Activated CD8-positive, alpha-beta memory T cell treated with anti-CD3 and anti-CD28 coated beads, Interleukin-2, amount 50 U/mL, for 48 hours (primary cell): ENCODE data around the gene G2E3.
"Not testable (repeated sequence)": the region's sequence is repeated elsewhere in the genome, so short reads cannot be mapped to it uniquely, and the experiment has no call there.

ENCODE experiments used
- DNase-seq: peaks from one replicate; pipeline ENCODE4 v3.0.0-alpha.2; 2020

The G2E3 gene, protein sequence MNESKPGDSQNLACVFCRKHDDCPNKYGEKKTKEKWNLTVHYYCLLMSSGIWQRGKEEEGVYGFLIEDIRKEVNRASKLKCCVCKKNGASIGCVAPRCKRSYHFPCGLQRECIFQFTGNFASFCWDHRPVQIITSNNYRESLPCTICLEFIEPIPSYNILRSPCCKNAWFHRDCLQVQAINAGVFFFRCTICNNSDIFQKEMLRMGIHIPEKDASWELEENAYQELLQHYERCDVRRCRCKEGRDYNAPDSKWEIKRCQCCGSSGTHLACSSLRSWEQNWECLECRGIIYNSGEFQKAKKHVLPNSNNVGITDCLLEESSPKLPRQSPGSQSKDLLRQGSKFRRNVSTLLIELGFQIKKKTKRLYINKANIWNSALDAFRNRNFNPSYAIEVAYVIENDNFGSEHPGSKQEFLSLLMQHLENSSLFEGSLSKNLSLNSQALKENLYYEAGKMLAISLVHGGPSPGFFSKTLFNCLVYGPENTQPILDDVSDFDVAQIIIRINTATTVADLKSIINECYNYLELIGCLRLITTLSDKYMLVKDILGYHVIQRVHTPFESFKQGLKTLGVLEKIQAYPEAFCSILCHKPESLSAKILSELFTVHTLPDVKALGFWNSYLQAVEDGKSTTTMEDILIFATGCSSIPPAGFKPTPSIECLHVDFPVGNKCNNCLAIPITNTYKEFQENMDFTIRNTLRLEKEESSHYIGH

DNA sequence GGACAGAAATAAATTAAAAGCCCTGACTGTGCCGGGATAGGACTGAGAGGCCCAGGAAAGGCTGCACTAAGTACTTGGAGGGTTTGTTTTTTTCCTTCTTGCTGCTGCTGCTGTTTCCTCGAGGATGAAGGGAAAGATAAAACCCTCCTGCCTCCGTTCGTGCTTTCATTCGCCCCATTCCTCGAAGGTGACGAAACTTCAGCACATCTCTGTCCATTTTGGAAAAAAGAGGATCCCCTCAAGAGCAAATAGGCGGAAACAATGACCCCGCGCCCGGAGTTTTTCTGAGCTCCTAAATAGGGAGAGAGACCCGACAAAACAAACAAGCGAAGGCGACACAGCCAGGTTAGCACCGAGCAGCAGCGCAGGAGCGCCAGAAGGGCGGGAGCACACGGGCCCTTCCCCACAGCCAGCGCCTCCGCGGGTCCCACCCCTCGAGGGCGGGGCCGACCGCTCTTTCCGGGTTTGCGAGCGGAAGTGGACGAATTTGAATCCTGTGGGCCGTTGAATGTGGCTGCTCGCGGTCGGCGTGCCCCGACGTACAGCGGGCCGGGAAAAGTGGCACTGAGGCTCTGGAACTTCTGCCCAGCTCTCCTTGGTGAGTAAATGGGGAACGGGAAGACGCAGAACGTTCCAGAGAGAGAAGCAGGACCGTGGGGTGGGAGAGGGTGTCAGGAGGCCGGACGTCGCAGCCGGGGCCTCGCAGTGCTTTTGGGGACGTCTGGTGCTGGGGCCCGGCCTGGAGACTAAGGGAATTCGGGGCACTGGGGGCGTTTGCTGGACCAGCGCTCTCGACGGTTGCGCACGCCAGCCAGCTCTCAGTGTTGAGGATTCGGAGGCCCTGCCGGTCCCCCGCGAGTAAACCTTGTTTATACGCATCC is at the start of gene G2E3:
G2E3 (plus strand) TSS at position 484 of the 881 bp plus-strand sequence. CDS start 21,922 bp downstream, outside the sequence.
- DNase-seq, result peak; percentile 94

DNA sequence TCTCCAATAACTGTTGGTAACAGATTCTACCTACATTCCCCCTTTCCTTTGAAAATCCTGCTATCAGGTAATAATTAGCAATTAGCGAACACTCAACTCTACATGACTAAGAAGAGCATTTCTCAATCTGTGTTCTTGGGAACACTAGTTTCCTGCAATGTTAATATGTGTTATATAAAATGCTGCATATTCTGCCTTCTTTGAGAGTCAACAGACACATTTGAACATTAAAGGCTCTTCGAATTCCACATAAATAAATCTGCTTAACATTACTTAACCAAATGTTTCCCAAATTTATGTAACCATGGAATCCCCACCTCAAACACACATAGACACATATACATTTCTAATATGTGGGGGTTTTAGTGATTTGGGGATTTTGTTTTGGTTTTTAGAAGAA is 41.2 kb upstream of the G2E3 start:
- DNase-seq, result no peak

DNA sequence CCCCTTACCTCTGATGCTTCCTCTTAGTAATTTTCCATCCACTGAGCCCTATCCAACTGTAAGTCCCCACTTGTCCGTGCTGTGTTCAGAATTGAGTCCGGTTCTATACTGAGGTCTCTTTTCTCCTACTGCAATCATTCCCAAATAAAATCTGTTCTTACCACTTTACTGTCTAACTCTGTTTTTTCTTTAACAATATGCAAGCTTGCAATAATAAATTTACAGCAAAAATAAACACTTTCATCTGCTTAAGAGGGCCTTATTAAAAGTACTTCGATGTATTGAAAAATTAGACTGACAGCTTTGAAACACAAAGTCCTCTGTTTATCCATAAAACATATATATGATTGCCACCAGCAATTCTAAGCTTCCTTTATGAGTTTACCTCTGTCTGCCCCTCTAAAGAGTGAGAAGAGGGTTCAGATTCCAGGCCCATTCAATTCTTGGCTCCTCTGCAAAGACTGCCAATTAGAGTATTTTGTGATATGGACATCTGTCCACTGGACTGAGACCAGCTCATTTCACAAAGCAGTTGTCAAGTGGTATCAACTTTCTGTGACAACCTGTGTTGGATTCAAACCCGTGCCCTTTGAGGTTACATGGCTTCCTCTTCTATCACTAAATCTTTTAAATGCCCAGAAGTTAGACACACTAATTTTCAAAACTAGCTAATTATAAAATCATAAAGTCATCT is 39.9 kb upstream of the G2E3 start:
- DNase-seq, result no peak

DNA sequence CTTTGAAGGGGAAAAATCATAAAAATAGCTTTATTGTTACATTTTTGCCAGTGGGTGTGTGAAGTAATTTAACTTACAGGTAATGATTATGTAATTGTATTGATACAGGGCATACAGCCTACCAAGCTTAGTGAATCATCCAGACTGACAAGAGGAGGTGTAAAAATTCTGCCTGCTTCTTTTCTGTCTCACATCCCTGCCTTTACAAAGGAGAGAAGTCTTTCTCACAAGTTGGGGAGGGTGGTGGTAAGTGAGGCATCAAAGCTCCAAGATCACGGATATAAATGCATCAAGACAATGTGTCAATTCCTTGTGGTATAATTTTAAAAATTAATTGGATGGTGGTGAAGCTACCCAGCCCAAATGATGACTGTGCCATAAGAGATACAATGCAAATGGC is 39.0 kb upstream of the G2E3 start:
- DNase-seq, result no peak

DNA sequence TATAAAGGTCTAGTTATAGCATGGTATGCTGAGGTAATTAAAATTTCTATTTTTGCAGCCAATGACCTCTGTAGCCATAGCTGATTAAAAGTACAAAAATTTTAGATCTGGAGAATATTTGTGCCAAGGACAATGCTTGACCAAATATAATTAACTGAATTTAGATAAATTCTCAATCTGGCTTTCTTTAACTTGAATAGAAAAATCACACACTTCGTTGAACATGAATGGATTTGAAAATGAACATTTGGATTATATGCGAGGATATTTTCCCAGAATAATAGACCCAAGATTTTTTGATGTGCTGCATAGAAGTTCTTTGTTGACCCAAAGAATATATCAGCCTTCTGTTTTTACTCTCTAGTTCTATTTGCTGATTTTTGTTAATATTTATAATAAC is 38.4 kb upstream of the G2E3 start:
- DNase-seq, result no peak

DNA sequence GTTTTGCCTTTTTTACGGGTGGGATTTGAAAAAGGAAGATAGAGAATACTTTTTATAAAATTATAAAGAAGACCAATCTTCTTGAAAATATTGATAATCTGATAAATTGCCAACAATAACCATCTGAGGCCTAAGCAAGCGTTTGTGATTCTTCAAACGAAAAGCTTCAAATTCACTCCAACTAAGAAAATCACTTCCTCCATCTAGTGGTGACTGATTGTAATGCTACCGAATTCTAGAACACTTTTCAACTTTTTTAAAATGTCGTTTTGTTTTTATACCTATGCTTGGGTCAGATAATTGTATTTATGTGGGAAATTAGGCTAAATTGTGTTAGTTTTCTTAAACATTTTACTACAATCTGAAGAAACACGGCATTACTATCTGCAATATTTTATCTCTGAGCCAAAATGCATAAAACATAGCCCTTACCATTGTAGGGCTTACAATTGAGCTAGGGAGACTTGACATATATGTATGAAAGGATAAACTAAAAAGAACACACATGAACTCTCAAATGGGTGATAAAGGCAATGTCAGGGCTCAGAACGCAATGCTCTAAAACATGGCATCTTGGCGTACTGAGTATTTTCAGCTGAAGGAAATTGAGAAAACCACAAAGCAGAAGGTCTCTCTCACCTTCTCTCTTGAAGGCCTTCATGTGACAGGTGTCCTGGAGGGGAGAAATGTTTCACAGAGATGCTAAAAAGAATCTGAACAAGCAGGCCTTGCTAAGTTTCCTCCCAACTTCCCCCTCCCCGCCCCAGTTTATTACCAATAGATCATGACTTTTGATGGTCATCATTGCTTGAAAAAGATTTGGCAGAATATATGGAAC is 36.8 kb upstream of the G2E3 start:
- DNase-seq, result no peak

DNA sequence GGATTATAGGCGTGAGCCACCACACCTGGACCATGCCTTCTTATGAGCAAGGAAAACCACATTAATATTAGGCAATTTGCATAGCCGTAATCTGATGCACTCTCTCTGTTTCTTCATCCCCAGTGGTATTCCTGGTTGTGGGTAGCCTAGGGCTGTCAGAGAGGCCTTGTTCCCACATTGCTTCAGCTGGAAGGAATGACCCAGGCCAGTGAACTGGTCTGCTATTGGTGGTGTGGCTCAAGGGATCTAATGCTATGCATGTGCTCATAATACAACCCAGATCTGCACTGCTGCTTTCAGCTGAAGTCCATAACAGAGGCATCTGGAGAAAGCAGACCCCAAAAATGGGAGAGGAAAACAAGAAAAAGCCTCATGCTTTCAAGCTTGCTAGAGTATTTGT is 33.1 kb upstream of the G2E3 start:
- no peak for DNase-seq

DNA sequence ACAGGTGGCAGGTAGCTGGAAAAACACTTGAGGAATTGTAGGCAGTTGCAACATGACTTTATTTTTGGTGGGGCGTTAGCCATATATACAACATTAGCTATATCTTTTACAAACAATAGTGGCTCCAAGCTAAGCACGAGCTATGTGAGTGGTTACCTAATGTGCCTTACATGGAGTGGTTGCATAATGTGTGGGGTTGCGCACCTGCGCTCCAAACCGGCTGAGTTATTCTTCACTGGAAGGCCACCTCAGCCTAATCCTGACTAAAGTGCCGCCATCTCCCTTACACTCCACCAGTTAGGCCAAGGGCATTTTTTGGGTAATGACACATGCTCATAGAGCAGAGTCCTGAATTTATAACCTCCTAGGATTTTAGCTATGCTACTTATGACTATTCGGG is 31.8 kb upstream of the G2E3 start:
- DNase-seq, result no peak

DNA sequence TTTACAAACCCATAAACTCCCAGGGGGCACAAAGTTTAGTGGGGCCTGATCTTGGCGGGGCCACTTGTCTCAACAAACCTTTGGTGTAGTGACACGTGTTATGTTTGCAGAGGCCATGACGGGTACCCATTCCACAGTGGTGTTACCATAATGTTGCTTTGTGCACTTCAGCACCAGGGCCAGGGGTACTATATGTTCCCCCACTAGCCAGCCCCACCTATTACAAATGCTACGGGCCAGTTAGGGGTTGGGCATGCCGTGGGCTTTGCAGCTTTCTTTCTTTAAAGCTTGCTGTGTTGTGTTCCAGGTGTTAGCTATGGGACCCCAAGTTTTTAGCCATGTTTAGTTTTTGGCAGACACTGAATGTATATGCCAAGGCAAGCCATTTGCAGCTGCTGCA is 30.8 kb upstream of the G2E3 start:
- DNase-seq, result no peak

DNA sequence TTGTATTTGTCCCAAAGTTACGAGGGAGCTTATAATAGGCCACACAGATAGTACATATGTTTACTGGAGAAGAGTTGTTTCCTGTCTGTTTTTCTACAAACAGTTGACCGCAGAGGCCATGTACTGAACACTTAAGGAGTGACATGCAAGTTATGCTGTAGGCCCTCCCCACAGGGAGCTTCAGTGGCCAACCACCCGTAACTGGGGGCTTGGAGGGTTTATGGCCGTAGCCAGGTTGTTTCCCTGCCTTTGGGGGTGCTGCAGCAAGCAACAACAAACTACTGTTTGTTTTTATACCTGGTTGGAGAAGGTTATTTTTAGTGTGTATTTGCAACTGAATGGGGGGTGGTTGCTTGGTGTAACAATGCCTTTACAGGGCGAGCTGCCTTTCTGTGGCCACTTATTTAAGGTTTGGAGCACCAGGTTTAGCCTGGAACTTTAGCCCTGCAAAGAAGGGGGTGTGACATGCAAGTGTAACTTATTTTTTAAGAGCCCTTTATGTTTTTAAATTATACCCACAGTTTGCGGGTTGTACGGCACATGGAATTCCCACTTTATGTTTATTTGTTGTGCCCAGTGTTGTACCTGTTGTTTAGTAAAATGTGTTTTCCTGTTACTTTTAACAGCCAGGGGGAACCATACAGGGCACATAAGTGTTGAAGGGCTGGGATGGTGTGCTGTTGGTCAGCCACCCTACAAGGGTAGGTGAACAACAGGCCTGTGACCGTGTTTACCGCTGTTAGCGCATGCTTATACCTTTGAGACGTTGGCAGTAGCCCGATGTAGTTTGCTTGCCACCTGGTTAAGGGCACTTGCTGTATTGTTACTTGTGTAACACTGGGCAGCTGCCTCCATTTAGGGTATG is 29.9 kb upstream of the G2E3 start:
- no peak for DNase-seq

DNA sequence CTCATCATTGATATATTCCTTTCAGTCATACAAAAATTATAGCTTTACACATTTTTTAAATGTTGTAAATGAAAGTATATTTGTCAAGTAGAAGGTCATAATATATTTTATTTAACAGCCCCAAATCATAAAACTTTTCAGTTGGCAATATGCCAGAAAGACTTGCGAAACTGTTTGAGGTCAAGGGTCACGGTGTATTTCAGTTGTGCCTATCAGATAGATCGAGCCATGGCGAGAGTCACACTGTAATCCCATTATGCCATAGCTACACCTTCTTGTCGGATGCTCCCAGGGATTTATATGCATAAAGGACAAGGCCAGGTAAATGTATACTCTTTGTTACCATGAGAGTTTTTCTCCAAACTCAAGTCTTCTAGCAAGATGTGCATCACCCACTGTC is 26.7 kb upstream of the G2E3 start:
- no peak for DNase-seq

DNA sequence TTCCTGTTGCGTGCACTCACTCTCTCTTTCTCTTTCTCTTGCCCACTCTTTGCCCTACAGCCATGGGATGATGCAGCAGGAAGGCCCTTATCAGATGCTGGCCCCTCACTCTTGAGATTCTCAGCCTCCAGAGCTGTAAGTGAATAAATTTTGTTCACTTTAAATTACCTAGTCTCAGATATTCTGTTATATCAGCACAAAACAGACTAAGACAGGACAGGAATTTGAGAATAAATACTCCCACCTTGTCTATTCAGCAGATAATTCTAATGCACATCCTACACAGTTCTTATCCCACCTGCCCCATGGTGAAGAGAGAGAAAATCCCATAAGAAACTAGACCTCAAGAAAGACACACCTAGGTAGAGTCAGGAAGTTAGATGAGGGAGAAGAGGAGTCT is 25.8 kb upstream of the G2E3 start:
- no peak for DNase-seq

DNA sequence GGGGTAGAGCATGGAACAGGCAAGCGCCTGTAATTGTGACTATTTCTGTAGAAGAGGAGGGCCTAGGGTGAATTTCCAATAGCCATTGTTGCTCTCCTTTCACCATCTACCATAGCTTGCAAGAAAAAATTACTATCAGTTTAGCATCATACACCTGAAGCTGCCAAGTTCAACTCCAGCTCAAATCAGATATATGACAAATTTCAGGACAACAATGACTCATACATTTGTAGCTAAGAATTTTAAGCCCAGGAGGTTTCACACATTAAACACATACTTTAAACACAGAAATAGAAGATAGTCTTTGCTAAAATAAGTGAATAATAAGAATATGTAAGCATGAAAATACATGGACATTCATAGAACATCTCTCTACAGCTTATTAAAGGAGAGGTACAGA is 17.6 kb upstream of the G2E3 start:
- no peak for DNase-seq

DNA sequence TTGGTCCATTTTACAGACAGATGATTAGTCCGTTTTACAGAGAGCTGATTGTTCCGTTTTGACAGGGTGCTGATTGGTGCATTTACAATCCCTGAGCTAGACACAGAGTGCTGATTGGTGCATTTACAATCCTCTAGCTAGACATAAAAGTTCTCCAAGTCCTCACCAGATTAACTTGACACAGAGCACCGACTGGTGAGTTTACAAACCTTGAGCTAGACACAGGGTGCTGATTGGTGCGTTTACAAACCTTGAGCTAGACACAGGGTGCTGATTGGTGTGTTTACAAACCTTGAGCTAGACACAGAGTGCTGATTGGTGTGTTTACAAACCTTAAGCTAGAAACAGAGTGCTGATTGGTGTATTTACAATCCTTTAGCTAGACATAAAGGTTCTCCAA is 12.2 kb upstream of the G2E3 start:
- DNase-seq, result not testable (repeated sequence)

DNA sequence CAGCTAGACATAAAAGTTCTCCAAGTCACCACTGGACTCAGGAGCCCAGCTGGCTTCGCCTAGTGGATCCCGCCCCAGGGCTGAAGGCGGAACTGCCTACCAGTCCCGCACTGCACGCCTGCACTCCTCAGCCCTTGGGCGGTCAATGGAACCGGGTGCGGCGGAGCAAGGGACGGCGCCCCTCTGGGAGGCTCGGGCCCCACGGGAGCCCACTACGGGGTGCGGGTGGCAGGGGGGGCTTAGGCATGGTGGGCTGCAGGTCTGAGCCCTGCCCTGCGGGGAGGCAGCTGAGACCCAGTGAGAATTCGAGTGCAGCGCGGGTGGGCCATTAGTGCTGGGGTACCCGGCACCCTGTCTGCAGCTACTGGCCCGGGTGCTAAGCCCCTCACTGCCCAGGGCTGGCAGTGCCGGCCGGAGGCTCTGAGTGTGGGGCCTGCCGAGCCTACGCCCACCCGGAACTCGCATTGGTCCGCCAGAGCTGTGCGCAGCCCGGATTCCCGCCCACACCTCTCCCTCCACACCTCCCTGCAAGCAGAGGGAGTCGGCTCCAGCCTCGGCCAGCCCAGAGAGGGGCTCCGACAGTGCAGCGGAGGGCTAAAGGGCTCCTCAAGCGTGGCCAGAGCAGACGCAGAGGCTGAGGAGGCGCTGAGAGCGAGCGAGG is 11.4 kb upstream of the G2E3 start:
- no peak for DNase-seq

DNA sequence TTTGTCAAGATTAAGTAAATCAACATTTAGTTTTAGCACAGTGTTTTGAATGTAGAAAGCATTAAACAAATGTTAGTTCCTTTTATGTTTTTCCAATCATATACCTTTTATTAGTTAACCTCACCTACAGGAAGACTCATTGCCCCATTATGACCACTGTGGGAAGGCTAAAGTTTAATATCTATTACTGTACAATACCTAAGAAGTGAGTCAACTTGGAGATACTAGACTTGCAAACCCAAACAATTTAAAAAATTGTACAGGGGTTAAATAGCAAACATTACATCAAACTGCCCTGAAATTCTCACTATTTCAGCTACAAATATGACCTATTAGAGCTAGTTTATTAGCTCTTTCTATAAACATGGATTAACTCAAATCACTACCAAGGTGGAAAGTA is 8.6 kb upstream of the G2E3 start:
- DNase-seq, result no peak

DNA sequence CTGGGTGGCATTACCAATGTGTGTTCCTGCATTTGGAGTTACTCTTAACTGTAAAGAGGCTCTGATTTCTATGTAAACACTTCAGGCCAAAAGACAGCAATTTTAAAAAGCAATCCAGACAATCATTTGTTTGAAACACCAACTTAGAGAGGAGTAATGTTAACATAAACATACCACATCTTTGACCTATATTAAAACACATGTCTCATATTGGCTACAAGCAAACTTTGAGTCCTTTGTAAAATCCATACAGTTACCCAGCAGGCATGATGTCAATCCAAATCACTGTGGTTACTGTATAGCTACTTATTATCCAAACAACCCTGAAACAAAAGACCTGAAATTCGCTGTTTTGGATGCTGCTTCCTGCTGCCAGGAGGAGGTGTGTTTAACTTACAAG is 7.5 kb upstream of the G2E3 start:
- no peak for DNase-seq

DNA sequence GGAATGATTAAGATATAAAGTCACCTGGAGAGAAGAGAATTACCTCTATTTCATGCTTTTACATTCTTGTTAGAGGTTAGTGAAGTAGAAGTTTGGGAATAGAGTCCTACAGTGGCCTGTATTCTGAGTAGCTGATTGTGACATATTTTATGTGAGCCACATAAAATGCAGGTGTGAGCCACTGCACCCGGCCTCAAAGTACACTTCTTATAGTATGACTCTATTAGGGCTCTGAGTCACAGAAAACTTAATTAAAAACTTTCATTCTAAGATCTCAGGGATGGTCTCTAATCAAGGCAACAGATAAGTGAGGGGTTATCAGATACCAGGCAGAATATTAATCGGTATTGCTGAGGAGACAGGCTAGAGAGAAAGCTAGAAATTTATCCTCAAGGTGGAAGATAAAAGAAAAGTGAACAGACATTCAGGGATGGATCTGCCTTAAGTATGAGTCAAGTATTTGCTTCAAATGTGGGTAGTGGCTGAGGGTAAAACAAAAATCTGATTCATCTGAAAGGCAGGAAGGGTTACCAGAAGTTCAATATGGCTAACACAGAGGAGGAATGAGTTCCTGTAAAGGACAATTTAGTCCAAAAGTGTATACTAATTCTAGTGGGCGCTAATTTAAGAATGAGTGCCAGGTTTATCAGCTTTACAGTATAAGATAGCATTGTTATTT is 5.5 kb upstream of the G2E3 start:
- no peak for DNase-seq

DNA sequence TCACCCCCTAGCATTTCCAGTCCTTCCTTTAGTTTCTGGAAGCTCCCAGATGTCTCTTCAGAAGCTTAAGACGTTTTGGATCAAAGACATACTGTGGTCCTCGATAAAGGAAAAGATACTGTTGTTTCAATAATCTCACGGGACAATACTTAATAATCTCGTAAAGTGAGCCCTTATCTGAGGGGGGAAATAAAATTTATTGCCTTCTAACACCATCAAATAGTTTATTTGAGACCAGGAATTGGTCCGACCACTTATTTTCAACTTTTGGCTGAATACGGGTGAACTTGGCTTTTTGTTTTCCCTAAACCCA is 640 bp upstream of the G2E3 start:
- DNase-seq, result no peak

DNA sequence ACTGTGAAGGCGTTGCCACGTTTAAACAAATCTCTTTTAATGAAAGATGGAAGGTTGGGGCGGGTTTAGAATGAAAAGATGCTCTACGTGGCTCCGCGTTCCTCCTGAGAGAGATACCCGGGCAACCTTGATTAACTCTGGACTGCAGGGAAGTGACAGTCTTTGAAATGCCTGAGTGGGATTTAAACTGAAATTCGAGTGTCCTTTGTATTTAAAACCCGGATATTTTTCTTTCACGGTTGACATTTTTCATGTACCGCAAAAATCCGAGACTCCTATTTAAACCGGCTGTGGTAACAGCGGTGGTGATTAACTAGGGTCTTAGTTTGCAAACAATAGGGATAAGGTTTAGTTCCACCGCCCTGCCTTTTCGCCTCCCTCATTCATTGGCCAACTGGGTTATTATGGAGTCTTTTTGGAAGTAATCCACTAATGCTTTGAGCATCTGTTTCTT is 707 bp downstream of the G2E3 start:
- DNase-seq, result no peak
